Endometrium (tissue), 2 donors: ENCODE data around the gene OSBPL5.
"Not testable (repeated sequence)": the region's sequence is repeated elsewhere in the genome, so short reads cannot be mapped to it uniquely, and the experiment has no call there.

Experiments used
- FAIRE-seq: peaks from 2 replicates; lab custom pipeline; 2012; peaks lifted over from hg19 to GRCh38; lab: Jason Lieb, UNC
- donor health status: control.
- donor health status: control.

Gene OSBPL5

DNA sequence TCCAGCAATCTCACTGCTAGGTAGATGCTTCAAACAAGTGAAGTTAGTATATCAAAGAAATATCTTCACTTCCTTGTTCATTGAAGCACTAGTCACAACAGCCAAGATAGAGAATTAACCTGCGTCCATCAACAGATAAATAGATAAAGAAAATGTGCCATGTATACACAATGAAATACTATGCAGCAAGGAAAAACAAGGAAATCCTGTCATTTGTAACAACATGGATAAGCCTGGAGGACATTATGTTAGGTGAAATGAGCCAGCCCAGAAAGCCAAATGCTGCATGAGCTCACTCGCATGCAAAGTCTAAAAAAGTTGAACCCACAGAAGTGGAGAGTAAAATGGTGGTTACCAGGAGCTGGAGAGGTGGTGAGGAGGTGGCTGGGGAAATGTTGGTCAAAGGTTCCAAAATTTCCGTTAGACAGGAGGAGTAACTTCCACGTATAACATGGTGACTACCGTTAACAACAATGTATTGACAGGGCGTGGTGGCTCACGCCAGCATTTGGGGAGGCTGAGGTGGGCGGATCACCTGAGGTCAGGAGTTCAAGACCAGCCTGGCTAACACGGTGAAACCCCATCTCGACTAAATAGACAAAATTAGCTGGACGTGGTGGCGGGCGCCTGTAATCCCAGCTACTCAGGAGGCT, 84.3 kb downstream of the OSBPL5 start:
- no peak for FAIRE-seq

DNA sequence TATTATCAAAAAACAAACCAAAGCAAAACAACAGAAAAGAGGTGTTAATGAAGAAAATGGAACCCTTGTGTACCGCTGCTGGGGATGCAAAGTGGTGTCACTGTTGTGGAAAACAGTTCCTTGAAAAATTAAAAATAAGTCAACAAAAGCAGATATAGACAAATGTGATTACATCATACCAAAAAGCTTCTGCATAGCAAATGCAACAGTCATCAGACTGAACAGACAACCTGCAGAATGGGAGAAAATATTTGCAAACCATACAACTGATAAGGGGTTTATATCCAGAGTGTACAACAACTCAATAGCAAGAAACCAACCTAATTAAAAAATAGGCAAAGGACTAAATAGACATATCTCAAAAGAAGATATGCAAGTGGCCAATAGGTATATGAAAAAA, 85.0 kb downstream of the OSBPL5 start:
- no peak for FAIRE-seq

- FAIRE-seq, result no peak
Measured at GRCh38 chr11:3077846-3078440, 87.2 kb downstream of the OSBPL5 start.

- FAIRE-seq, result no peak
Measured at GRCh38 chr11:3077189-3077836, 87.8 kb downstream of the OSBPL5 start.

- no peak for FAIRE-seq
Measured at GRCh38 chr11:3074912-3075589, 90.1 kb downstream of the OSBPL5 start.

DNA sequence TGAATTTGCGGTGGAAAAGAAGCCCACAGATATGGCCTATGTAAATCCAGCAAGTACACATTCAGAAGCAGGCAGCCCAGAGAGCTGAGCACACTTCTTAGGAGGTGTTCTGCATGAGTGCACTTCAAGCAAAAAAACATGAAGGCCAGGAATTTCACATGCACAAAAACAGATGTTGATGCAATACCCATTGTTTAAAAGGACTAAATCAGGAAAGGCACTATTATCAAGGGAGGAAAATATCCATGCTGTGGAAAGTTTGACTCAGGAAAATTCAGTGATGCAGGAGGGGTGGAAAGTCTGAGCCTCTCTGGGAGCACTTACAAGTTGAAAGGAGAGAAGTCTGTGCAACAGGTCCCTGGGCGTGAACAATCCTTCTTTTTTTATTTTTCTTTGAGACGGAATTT, 92.1 kb downstream of the OSBPL5 start:
- FAIRE-seq, result no peak

DNA sequence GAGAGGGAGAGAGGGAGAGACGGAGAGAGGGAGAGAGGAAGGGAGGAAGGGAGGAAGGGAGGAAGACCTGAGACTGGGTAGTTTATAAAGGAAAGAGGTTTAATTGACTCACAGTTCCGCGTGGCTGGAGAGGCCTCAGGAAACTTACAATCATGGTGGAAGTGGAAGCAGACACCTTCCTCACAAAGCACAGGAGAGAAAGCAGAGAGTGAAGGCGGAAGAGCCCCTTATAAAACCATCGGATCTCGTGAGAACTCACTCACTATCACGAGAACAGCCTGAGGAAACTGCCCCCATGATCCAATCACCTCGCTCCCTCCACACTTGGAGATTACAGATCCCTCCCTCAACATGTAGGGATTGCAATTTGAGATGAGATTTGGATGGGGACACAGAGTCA, 95.7 kb downstream of the OSBPL5 start:
- FAIRE-seq, result no peak

DNA sequence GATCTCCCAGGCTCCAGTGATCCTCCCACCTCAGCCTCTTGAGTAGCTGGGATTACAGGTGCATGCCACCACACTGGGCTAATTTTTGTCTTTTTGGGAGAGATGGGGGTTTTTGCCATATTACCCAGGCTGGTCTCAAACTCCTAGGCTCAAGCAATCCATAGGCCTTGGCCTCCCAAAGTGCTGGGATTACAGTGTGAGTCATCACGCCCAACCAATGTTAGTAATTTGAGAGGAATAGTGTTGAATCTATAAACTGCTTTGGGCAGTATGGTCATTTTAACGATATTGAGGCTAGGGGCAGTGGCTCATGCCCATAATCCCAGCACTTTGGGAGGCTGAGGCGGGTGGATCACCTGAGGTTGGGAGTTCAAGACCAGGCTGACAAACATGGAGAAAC, 98.8 kb downstream of the OSBPL5 start:
- not testable (repeated sequence) for FAIRE-seq

DNA sequence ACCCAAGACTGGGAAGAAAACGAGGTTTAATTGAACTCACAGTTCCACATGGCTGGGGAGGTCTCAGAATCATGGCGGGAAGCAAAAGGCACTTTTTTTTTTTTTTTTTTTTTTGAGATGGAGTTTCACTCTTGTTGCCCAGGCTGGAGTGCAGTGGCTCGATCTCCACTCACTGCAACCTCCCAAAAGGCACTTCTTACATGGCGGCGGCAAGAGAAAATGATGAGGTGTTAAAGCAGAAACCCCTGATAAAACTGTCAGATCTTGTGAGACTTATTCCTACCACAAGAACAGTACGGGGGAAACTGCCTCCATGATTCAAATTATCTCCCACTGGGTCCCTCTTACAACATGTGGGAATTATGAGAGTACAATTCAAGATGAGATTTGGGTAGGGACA, 100.4 kb downstream of the OSBPL5 start:
- FAIRE-seq, result not testable (repeated sequence)

- not testable (repeated sequence) for FAIRE-seq
Measured at GRCh38 chr11:3063876-3064275, 101.2 kb downstream of the OSBPL5 start.

GRCh38 chr11:3063432-3063831, 101.7 kb downstream of the OSBPL5 start:
- not testable (repeated sequence) for FAIRE-seq

GRCh38 chr11:3060436-3061025, 104.6 kb downstream of the OSBPL5 start:
- no peak for FAIRE-seq

DNA sequence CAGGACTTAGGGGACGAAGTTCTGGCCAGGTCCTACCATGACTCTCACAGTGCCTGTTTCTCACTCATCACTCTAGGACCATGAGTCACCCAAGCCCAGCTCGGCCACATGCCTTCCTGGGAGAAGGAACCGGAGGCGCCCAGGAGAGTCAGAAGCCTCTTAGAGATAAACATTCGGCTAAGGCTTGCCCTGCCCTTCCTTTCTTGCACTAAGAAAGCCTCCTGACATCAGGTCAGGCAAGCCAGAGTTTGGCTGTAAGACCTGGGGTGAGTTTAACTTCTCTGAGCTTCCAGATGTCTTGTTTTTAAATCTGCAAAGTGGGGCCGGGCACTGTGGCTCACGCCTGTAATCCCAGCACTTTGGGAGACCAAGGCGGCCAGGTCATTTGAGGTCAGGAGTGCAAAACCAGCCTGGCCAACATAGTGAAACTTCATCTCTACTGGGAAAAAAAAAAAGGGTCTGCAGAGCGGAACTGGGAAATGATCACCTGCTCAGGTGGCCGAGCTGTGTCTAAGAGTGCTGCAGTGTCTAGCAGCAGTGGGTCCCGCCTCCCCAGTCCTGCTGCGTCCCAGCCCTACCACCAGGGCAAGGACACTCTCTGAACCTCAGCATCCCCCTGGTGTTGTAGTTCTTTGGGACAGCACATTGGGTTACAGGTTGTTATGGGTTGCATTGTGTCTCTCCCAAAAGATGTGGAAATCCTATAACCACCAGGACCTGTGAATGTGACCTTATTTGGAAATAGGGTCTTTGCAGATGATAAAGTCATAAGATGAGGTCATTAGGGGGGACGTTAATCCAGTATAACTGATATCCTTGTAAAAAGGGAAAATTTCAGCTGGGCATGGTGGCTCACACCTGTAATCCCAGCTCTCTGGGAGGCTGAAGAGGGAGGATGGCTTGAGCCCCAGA, 106.1 kb downstream of the OSBPL5 start:
- FAIRE-seq, result no peak

DNA sequence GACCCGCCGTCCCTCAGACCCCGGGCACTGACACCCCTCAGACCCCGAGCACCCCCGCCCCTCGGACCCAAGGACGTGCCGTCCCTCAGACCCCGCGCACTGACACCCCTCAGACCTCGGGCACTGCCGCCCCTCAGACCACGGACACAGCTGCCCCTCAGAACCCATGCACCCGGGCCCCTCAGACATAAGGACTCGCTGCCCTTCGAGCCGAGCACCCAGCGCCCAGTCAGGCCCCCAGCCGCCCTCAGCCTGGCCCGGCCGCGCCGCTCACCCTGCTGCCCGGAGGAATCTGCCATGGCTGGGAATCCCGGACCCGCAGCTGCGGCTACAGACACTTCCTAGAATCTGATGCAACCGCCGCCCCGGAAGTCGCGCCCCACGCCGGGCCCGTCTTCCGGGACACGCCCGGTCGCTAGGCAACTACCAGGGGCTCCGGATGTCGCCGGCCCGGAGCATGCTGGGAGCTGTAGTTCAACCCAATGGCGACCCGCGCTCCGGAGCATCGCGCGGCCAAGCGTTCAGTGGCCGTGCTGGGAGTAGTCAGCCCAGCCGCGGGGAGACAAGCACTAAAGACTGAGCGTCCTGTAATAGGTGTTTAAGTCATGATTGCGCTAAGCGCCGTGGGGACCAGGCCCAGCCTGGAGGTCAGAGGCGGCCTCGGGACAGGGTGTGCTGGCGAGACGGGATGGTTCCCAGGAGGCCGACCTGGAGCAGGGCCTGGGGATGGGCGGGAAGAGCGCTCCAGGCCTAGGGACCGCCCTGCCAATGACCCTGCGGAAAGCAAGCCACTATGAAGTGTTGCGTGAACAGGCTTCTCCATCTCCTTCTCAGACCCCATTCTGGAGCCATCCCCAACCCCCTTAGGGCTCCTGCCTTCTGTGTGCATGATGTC, 107.8 kb downstream of the OSBPL5 start, which contains the start of gene CARS1:
Gene CARS1 (minus strand): TSS at position 355 of the 895 bp plus-strand sequence. CDS start 56 bp downstream, at position 299.
- peak; percentile 68 for FAIRE-seq

GRCh38 chr11:3056296-3057068, 108.6 kb downstream of the OSBPL5 start:
- FAIRE-seq, result no peak

DNA sequence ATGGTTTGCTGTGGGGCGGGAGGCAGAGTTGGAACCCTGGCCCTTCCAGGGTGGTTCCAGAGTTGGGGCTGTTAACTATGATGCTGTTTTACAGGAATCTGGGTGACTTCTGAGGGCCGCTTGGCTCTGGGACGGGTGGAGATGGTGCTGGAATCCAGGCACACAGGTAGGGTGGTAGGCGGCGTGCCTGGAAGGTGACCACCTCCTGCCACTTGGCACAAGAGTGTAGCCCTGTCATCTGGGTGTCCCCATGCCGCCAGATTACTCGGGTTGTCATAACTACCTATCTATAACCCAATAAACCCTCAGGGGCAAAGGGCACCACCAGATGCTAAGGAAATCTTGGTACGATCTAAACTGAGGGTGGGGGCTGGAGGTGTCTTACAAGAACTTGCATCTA, 109.2 kb downstream of the OSBPL5 start:
- FAIRE-seq, result no peak

DNA sequence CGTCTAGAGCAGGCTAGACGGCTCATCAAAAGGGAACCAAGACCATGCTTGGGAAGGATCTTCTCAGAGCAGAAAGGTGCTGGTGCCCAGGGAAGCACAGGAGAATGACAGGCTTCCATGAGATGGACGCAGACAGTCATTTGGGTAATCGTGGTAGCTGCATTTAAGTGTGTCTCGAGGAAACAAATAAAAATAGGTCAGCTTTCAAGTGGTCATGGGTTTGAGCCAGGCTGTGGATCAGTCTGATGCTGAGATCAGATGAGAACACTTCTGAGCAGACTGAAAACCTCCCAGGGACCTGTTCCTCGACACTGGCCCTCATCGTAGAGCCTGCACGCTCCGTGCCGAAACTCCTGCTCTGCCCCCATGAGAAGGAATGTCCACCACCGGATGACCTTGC, 112.5 kb downstream of the OSBPL5 start:
- FAIRE-seq, result no peak

GRCh38 chr11:3052109-3052479, 113.0 kb downstream of the OSBPL5 start:
- FAIRE-seq, result no peak
